Activated CD4-positive, alpha-beta T cell treated with anti-CD3 and anti-CD28 coated beads for 24 hours (primary cell): ENCODE measurements around the gene SCP2D1.

Experiments
- DNase-seq, 2 donors: peaks; one replicate each; pipeline ENCODE4 v3.0.0-alpha.2; 2020; ENCODE audit warnings: low read depth in 2 of 2

SCP2D1 gene

GRCh38 chr20:18815194-18815942 lies 1.8 kb downstream of the SCP2D1 start:
- DNase-seq = no peak

GRCh38 chr20:18822832-18823231 lies 9.2 kb downstream of the SCP2D1 start:
- no peak for DNase-seq

GRCh38 chr20:18831830-18832499 lies 18.4 kb downstream of the SCP2D1 start:
- DNase-seq = no peak

GRCh38 chr20:18832546-18833200 lies 19.1 kb downstream of the SCP2D1 start:
- no peak for DNase-seq

GRCh38 chr20:18835466-18836256 lies 22.1 kb downstream of the SCP2D1 start:
- DNase-seq = no peak

- no peak for DNase-seq
Observed at GRCh38 chr20:18837718-18838117, 24.1 kb downstream of the SCP2D1 start.

GRCh38 chr20:18839507-18840247 lies 26.1 kb downstream of the SCP2D1 start:
- no peak for DNase-seq

- no peak for DNase-seq
Observed at GRCh38 chr20:18840248-18840645, 26.7 kb downstream of the SCP2D1 start.

GRCh38 chr20:18845017-18845416 lies 31.4 kb downstream of the SCP2D1 start:
- no peak for DNase-seq

GRCh38 chr20:18847226-18847755 lies 33.7 kb downstream of the SCP2D1 start:
- DNase-seq = no peak

- DNase-seq = no peak
Observed at GRCh38 chr20:18849131-18849530, 35.5 kb downstream of the SCP2D1 start.

GRCh38 chr20:18851629-18852028 lies 38.0 kb downstream of the SCP2D1 start:
- no peak for DNase-seq

GRCh38 chr20:18852318-18852717 lies 38.7 kb downstream of the SCP2D1 start:
- DNase-seq = no peak

GRCh38 chr20:18853216-18853615 lies 39.6 kb downstream of the SCP2D1 start:
- no peak for DNase-seq

GRCh38 chr20:18853946-18854646 lies 40.5 kb downstream of the SCP2D1 start:
- DNase-seq = no peak

- DNase-seq = no peak
Observed at GRCh38 chr20:18855882-18856281, 42.3 kb downstream of the SCP2D1 start.

GRCh38 chr20:18856873-18857272 lies 43.3 kb downstream of the SCP2D1 start:
- no peak for DNase-seq

- no peak for DNase-seq
Observed at GRCh38 chr20:18857640-18858039, 44.1 kb downstream of the SCP2D1 start.

- DNase-seq = no peak
Observed at GRCh38 chr20:18858816-18859215, 45.2 kb downstream of the SCP2D1 start.
